Chondrocyte (in vitro differentiated cells): ENCODE data around the gene NOXA1. TPM values are rescaled to one million over a fixed set of nuclear protein-coding genes. Genes with fewer than 3 reads are reported as not detected.

Experiments used
- DNase-seq: peaks from one replicate; pipeline ENCODE4 v3.0.0; 2021; ENCODE audit warnings: mixed read lengths, low spot score
- H3K27ac Mint-ChIP-seq: one replicate; pipeline ENCODE4 v1.8.0; 2021; ENCODE audit warnings: mild to moderate bottlenecking, moderate library complexity, mixed read lengths; ENCODE audit not compliant: unreplicated experiment
- H3K27me3 Mint-ChIP-seq: 2 replicates; pipeline ENCODE4 v1.8.0; 2021; ENCODE audit warnings: low read depth, mixed read lengths
- H3K36me3 Mint-ChIP-seq: 2 replicates; pipeline ENCODE4 v1.8.0; 2021; ENCODE audit warnings: low read depth, mixed read lengths
- H3K4me1 Mint-ChIP-seq: 2 replicates; pipeline ENCODE4 v1.8.0; 2021; ENCODE audit warnings: low read depth, mild to moderate bottlenecking, mixed read lengths
- H3K4me3 Mint-ChIP-seq: one replicate; pipeline ENCODE4 v1.8.0; 2021; ENCODE audit warnings: mild to moderate bottlenecking, moderate library complexity, mixed read lengths; ENCODE audit not compliant: unreplicated experiment
- H3K9me3 Mint-ChIP-seq: 2 replicates; pipeline ENCODE4 v1.8.0; 2021; ENCODE audit warnings: low read depth, mixed read lengths
- CTCF ChIP-seq: fragments of 200-600 bp; sonication (generic); IDR thresholded peaks from 2 replicates; pipeline ENCODE4 v1.5.0; 2021; ENCODE audit warnings: antibody characterized with exemption, mild to moderate bottlenecking, moderate library complexity
- total RNA-seq: library from RNA; stranded (reverse); gene quantifications from 3 replicates; pipeline ENCODE4 v1.2.1, GENCODE V29; 2021

Gene NOXA1
- total RNA-seq, 1 donor from 2014 or later = 2.0 TPM

GRCh38 chr9:137388589-137389427, 34.4 kb upstream of the NOXA1 start:
- H3K9me3 Mint-ChIP-seq = no peaks in the 10 kb centered on the region
- no peak for TF ChIP-seq CTCF
- no peaks in the 10 kb centered on the region for H3K4me1 Mint-ChIP-seq
- H3K4me3 Mint-ChIP-seq = no peak overlapping the region
- no peak overlapping the region for H3K27ac Mint-ChIP-seq
- H3K27me3 Mint-ChIP-seq = no peaks in the 10 kb centered on the region
- DNase-seq = peak; percentile 92
- H3K36me3 Mint-ChIP-seq = peaks cover 5% of the 10 kb centered on the region

GRCh38 chr9:137389428-137389746, 33.8 kb upstream of the NOXA1 start:
- Mint-ChIP-seq H3K27me3 (no peaks in the 10 kb centered on the region), H3K36me3 (peaks cover 5% of the 10 kb centered on the region), H3K27ac (no peak overlapping the region), H3K9me3 (no peaks in the 10 kb centered on the region), H3K4me1 (no peaks in the 10 kb centered on the region), H3K4me3 (no peak overlapping the region)
- peak; percentile 91 for DNase-seq
- TF ChIP-seq CTCF = no peak

GRCh38 chr9:137390553-137391410, 32.4 kb upstream of the NOXA1 start:
- Mint-ChIP-seq H3K27ac (no peak overlapping the region), H3K36me3 (peaks cover 5% of the 10 kb centered on the region), H3K4me1 (no peaks in the 10 kb centered on the region), H3K4me3 (no peak overlapping the region), H3K27me3 (no peaks in the 10 kb centered on the region), H3K9me3 (no peaks in the 10 kb centered on the region)
- DNase-seq = peak; percentile 90
- no peak for TF ChIP-seq CTCF

- no peak overlapping the region for H3K4me3 Mint-ChIP-seq
- no peaks in the 10 kb centered on the region for H3K27me3 Mint-ChIP-seq
- H3K36me3 Mint-ChIP-seq = peaks cover 5% of the 10 kb centered on the region
- no peak for TF ChIP-seq CTCF
- no peaks in the 10 kb centered on the region for H3K4me1 Mint-ChIP-seq
- no peaks in the 10 kb centered on the region for H3K9me3 Mint-ChIP-seq
- DNase-seq = no peak
- H3K27ac Mint-ChIP-seq = no peak overlapping the region
These were observed 31.8 kb upstream of the NOXA1 start for GRCh38 chr9:137391411-137391754.

GRCh38 chr9:137392232-137393007, 30.8 kb upstream of the NOXA1 start:
- peaks cover 6% of the 10 kb centered on the region for H3K36me3 Mint-ChIP-seq
- H3K27ac Mint-ChIP-seq = no peak overlapping the region
- no peaks in the 10 kb centered on the region for H3K27me3 Mint-ChIP-seq
- H3K4me1 Mint-ChIP-seq = no peaks in the 10 kb centered on the region
- no peaks in the 10 kb centered on the region for H3K9me3 Mint-ChIP-seq
- H3K4me3 Mint-ChIP-seq = no peak overlapping the region
- DNase-seq = peak; percentile 90
- TF ChIP-seq CTCF = no peak
